Retina (tissue), 1 donor: Measurements from ENCODE around the gene VPS36.
"Not testable (repeated sequence)": the region's sequence is repeated elsewhere in the genome, so short reads cannot be mapped to it uniquely, and the experiment has no call there.

Experiments
- DNase-seq: peaks from one replicate; pipeline ENCODE4 v3.0.0-alpha.2; 2016

Gene VPS36

GRCh38 chr13:52432456-52432855 lies 18.0 kb downstream of the VPS36 start:
- DNase-seq = no peak

- no peak for DNase-seq
Measured at GRCh38 chr13:52428295-52428694, 22.1 kb downstream of the VPS36 start.

- no peak for DNase-seq
Measured at GRCh38 chr13:52421216-52421615, 29.2 kb downstream of the VPS36 start.

DNA sequence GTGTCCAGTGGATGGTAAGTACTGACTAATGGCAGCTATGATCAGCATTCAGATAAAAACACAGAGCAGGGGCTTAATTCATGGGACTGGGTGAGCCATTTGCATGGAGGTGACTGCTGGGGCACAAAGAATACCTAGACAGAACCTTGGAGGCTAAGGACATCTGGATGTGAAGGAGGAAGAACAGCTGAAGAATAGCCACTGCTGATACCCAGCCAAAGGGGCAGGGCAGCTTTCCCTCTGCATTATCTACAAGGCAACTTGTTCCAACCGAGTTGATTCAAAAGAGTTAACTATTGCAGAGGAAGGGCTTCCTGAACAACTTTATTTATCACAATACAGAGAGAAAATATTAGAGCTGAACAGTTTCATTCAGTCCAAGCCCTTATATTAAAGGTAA lies 31.4 kb downstream of the VPS36 start:
- no peak for DNase-seq

DNA sequence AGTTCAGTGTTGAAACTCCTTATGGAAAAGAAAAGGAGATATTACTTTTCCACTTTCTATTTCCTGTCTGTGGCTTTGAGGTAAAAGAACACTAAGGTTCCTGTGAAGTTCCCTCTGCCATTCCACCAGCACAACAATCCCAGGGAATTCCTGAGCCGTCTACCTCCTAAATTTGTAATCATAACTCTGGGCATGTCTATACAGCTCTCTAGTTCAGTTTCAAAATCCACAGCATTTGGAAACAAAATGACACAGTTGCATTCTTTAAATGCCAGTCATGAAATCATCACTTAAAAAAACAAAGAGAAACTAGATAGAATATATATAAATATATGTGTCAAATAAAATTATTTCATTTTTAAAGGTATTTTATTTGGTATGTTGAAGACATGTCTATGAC lies 35.5 kb downstream of the VPS36 start:
- no peak for DNase-seq

- DNase-seq = no peak
Measured at GRCh38 chr13:52414051-52414450, 36.4 kb downstream of the VPS36 start.

- DNase-seq = no peak
Measured at GRCh38 chr13:52412128-52412527, 38.3 kb downstream of the VPS36 start.

DNA sequence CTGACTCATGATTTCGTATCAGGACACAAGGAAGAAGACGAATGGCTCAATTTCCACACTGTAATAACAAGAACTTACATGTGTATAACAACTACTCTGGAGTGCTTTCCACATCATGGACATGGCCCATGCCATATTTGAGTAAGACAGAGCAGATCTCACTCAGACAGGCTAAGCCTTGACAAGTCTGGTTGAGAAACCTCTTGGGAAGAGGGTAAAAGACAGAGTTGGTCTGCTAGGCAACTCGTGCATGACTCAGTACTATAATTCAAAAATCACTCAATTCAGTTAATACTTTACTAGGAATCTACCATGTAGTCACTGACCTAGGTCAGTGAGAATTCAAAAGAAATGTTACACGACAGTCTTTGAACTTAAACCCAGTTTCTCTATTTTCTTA lies 38.8 kb downstream of the VPS36 start:
- DNase-seq = no peak

DNA sequence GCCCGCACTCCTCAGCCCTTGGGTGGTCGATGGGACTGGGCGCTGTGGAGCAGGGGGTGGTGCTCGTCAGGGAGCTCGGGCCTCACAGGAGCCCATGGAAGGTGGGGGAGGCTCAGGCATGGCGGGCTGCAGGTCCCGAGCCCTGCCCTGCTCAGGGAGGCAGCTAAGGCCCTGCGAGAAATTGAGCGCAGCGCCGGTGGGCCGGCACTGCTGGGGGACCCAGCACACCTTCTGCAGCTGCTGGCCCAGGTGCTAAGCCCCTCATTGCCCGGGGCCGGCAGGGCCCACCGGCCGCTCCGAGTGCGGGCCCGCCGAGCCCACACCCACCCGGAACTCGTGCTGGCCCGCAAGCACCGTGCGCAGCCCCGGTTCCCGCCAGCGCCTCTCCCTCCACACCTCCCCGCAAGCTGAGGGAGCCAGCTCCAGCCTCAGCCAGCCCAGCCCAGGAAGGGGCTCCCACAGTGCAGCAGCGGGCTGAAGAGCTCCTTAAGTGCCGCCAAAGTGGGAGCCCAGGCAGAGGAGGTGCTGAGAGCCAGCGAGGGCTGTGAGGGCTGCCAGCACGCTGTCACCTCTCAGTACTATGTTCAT lies 42.3 kb downstream of the VPS36 start:
- DNase-seq = not testable (repeated sequence)

DNA sequence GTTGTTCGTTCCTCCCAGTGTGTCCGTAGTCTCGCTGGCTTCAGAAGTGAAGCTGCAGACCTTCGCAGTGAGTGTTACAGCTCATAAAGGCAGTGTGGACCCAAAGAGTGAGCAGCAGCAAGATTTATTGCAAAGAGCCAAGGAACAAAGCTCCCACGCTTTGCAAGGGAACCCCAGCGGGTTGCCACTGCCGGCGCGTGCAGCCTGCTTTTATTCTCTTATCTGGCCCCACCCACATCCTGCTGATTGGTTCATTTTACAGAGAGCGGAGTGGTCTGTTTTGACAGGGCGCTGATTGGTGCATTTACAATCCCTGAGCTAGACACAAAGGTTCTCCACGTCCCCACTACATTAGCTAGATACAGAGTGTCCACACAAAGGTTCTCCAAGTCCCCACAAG lies 43.0 kb downstream of the VPS36 start:
- DNase-seq = not testable (repeated sequence)

DNA sequence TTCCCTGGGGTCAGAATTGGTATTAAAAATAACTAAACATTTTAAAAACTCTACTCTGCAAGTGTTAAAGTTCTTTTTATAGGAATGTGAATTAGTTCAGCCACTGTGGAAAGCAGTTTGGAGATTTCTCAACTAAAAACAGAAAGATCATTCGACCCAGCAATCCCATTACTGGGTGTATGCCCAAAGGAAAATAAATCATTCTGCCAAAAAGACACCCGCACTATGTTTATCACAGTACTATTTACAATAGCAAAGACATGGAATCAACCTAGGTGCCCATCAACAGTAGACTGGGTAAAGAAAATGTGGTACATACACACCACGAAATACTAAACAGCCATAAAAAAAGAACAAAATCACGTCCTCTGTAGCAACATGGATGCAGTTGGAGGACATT lies 43.8 kb downstream of the VPS36 start:
- no peak for DNase-seq

DNA sequence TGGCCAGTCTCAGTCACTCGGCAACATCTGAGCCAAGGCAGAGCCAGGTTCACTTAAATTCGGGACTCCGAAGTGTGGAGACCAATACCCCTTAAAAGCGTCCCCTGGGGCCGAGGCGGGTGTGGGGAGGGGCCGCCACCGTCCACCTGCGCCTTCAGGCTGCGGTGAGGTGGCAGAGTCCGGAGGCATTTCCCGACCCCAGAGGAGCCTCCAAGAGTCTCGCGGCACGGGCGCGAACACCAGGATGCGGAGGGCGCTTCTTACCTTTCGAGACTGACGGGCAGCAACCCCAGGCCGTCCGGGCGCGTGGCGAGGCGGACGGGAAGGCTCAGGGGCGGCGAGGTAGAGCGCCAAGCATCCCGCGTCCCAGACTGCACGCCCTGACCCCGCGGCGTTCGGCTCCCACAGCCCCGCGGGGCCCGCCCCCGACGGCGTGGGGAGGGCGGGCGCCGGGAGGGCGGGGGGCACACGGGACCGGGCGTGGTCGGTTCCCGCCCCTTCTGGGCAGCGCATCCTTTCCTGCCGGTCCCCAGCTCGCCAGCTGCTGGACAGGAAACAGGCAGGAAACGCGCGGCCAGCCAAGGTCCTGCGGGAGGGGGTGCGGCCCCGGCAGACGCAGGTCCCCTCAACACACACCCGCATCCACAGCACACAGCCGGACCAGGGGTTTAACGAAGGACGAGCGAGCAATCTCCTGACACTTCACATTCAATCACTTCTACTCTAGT lies 44.5 kb downstream of the VPS36 start, which contains the start of gene THSD1:
Gene THSD1, minus strand, starts transcription at position 406 of the 728 bp plus-strand sequence. CDS start 3,572 bp downstream, outside the sequence.
- DNase-seq = peak; percentile 62

DNA sequence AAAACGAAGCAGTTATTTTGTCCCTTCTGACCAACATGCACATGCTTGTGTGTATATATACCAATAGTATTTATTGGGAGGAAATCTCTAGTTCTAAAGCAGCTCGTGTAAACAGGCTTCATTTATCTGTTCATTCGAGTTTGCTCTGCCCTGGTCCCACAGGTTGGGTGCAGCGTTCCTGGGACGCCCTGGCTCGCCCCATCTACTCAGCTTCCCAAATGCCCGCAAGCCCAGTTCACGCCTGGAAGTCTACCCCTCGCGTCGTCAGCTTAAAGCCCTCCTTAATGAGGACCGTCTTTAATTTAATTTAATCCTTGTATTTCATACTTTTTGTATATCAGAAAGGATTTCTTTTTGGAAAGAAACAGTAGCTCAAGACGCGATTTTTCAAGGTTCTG lies 45.1 kb downstream of the VPS36 start:
- no peak for DNase-seq

DNA sequence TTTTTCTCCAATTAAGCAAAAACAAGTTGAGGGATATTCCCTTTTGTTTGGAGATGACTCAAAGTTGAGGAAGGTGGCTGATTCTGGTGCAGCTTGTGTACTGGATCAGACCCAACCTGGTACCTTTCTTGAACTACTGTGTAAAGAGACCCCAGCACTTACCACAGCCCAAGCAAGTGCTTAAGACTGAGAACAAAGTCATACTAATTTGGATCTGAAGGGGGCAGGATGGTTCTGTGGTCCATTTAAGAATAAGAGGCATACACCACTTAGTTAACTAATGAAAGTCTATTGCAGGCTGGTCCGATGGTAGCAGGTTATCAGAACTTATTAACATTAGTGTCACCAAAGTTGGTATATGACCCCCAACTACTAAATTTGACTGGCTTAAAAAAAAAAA lies 50.7 kb downstream of the VPS36 start:
- no peak for DNase-seq

DNA sequence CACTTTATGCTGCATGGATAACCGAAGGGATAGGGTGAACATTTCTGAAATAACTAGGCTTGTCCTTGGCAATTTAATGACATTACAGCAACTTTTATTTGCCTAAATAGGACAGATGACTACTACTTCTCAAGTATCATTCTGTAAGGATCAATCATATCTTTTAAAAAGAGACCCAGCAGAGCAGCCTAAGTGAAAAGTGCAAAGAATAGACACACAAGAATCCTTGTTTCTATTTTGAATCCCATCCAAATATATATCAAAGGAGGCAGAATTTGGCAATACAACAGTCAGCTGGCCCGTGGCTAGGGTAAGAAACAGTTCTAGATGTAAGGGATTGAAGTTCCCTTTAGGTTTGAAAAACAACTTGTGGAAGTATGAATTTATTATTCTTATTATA lies 51.4 kb downstream of the VPS36 start:
- DNase-seq = no peak

GRCh38 chr13:52395704-52396103 lies 54.7 kb downstream of the VPS36 start:
- no peak for DNase-seq

GRCh38 chr13:52394586-52394985 lies 55.8 kb downstream of the VPS36 start:
- no peak for DNase-seq

DNA sequence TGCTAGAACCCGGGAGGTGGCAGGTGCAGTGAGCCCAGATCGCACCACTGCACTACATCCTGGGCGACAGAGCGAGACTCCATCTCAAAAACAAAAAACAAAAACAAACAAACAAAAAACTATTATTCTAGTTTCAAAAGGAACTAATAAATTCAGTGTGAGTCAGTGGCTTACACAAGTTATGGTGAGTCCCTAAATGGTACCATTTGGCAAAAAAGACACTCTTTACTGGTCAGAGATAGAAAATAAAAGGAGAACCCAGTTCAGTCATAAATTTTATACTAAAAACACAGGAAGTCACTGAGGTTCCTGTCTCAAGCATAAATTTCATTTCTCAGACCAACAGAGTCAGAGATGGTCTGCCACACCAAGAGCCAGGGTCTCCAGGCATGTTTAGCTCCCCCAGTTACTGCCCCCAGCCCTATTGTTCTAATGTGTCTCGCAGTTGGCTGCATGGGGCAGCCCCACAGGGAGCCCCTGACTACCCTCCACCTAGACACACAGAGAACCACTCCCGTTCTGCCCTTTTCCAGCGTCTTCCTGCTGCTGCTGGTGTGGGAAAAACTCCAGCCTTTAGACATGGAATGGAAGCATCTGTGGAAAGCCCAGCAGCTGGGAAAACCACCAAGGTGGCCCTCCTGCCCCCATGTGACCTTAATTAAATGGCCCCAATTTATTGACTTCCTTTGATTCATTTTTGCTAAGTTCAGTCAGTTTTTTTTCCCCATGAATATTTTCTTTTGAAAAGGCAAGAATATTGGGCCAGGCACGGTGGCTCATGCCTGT lies 56.7 kb downstream of the VPS36 start:
- DNase-seq = no peak

GRCh38 chr13:52387721-52388120 lies 62.7 kb downstream of the VPS36 start:
- no peak for DNase-seq

DNA sequence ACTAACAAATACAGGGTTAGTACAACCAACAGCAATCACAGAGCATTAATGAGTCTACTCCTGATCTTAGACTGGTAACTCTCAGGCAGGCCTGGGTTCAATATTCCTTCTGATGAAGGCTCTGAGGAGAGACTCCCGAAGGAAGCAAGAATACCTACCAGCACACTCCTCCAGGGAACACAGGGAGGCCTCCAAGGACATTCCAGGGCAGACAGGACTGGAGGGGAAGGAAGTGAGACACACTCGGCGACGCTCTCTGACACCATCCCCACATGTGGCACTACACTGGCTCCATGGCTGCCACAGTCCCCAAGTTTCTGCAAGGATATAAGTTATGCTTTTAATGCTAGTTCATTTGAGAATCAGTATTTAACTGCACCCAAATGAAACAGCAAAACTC lies 64.6 kb downstream of the VPS36 start:
- no peak for DNase-seq

DNA sequence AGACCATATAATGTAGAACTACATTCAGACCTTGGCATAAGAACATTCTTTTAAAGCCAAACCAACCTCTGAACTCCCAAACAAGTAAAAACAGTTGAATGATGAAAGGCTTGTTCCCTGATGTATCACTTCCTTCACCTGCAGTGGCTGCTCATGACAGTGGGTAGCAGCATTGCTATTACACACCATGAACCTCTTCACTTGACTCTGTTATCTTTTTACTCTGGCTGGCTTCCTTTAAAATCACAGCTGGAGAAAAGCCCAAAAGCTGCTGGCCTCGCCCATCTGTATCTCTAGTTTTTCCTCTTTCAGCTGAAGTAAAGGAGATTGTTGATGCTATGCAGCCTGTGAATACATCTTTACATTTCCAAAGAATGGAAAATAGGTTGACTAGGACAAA lies 67.1 kb downstream of the VPS36 start:
- no peak for DNase-seq

DNA sequence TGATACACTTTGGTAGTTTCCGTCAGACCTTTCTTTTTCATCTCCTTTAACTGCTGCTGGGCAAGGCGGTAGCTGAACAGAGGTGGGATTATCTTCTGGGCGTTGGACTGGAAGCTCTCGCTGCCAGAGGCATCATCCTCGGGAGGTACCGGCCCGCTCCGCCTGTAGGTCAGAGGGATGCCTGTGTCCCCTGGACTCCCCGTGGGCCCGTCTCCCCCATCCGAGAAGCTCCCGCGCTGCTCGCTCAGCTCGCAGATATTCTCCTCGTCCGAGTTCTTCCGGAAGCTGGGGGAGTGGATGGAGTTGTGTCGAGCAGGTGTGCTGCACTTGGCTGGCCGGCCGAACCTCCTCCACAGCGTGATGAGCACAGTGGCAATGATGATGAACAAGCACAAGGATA lies 72.1 kb downstream of the VPS36 start:
- no peak for DNase-seq

DNA sequence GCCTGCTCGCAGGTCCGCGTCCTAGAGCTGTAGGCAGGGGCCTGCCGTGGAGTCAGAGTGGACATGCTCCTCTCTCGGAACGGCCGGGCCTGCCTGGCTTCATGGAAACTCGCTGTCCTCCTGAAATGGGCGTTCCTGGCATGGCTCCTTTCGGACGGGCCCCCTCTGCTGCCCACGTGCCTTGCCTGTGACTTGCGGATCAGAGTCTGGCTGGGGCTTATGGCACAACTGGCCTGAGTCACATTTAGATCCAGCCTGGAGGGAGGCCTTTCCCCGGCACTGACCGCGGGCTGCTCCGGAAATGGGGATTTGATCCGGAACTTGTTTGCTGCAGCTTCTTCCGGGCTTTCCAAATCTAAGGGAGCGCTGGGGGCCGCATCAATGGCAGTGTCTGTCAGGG lies 72.5 kb downstream of the VPS36 start:
- no peak for DNase-seq

DNA sequence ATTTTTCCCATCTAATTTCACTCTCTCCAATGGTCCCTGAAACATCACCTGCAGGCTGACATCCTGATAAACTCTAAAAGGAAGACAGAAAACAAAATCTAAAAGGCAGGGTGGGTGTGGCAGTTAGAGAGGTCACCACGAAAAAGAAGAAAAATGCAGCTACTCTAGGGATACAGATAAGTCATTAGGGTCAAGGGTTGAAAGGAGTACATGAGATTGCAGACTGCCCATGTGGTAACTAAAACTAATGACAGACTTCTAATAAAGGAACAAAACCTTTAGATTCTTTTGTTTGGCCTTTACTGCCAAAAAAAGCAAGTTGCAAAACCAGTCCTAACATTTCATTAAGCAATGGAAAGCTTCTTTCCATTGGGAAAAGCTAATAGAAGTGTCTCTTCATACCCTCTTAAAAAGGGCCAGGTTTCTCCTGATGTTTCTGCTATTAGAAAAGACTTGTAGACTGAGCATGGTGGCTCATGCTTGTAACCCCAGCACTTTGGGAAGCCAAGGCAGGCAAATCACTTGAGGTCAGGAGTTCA lies 75.5 kb downstream of the VPS36 start:
- DNase-seq = no peak
